Smooth muscle cell (in vitro differentiated cells): ENCODE measurements around the gene SAPCD2. TPM values are rescaled to one million over a fixed set of nuclear protein-coding genes. Genes with fewer than 3 reads are reported as not detected.

ENCODE experiments used
- DNase-seq: peaks from one replicate; lab custom pipeline; 2025; ENCODE audit not compliant: unreplicated experiment; lab: John Stamatoyannopoulos, UW
- H2AFZ ChIP-seq: fragments of 200-600 bp; sonication (generic); 2 replicates; pipeline ENCODE4 v1.6.0; 2016; ENCODE audit warnings: antibody characterized with exemption, low read depth, mild to moderate bottlenecking
- H3F3A ChIP-seq: fragments of 200-600 bp; sonication (generic); 2 replicates; pipeline ENCODE4 v1.6.0; 2017; ENCODE audit warnings: antibody characterized with exemption, low read depth
- H3K27ac ChIP-seq: fragments of 200-600 bp; sonication (generic); 2 replicates; pipeline ENCODE4 v1.5.1; 2016; ENCODE audit warnings: low read depth, mild to moderate bottlenecking
- H3K27me3 ChIP-seq: fragments of 200-600 bp; sonication (generic); 2 replicates; pipeline ENCODE4 v1.6.1; 2016; ENCODE audit warnings: low read depth, mild to moderate bottlenecking
- H3K36me3 ChIP-seq: fragments of 200-600 bp; sonication (generic); 2 replicates; pipeline ENCODE4 v1.5.1; 2016; ENCODE audit warnings: low read depth
- H3K4me1 ChIP-seq: fragments of 200-600 bp; sonication (generic); 2 replicates; pipeline ENCODE4 v1.5.1; 2016; ENCODE audit warnings: low read depth
- H3K4me2 ChIP-seq: fragments of 200-600 bp; sonication (generic); 2 replicates; pipeline ENCODE4 v1.6.0; 2016; ENCODE audit warnings: mild to moderate bottlenecking
- H3K4me3 ChIP-seq: fragments of 200-600 bp; sonication (generic); 2 replicates; pipeline ENCODE4 v1.5.1; 2016; ENCODE audit warnings: mild to moderate bottlenecking
- H3K79me2 ChIP-seq: fragments of 200-600 bp; sonication (generic); 2 replicates; pipeline ENCODE4 v1.6.0; 2016; ENCODE audit warnings: low read depth, mild to moderate bottlenecking
- H3K9ac ChIP-seq: fragments of 200-600 bp; sonication (generic); 2 replicates; pipeline ENCODE4 v1.6.0; 2016; ENCODE audit warnings: low read depth
- H3K9me3 ChIP-seq: fragments of 200-600 bp; sonication (generic); replicated peaks from 2 replicates; pipeline ENCODE4 v1.5.1; 2016; ENCODE audit warnings: low read depth
- H4K20me1 ChIP-seq: fragments of 200-600 bp; sonication (generic); 2 replicates; pipeline ENCODE4 v1.6.0; 2016; ENCODE audit warnings: low read depth
- CTCF ChIP-seq: fragments of 200-600 bp; sonication (generic); IDR thresholded peaks from 2 replicates; pipeline ENCODE4 v1.5.1; 2017; ENCODE audit warnings: borderline replicate concordance, mild to moderate bottlenecking, antibody characterized with exemption; ENCODE audit not compliant: insufficient read depth, poor library complexity, severe bottlenecking
- WGBS: methylation state at CpG from one replicate; pipeline ENCODE4 v1.1.7; 2016; ENCODE audit warnings: low lambda C conversion rate; 5-methylcytosine and 5-hydroxymethylcytosine counted together
- polyA plus RNA-seq: library from polyadenylated mRNA; unstranded; fragments of >200 nt; fragmentation: Nextera tagmentation; extraction: Ambion mirVana; gene quantifications from 2 replicates; pipeline ENCODE4 v1.2.1, GENCODE V29; 2016
- total RNA-seq: library from RNA; depleted of rRNA; stranded (reverse); fragments of >200 nt; gene quantifications from 2 replicates; pipeline ENCODE4 v1.2.3, GENCODE V29; 2014

SAPCD2 gene
- total and polyA plus RNA-seq, 2 experiments from 2014 or later = 1.9 to 3.9 TPM

DNA sequence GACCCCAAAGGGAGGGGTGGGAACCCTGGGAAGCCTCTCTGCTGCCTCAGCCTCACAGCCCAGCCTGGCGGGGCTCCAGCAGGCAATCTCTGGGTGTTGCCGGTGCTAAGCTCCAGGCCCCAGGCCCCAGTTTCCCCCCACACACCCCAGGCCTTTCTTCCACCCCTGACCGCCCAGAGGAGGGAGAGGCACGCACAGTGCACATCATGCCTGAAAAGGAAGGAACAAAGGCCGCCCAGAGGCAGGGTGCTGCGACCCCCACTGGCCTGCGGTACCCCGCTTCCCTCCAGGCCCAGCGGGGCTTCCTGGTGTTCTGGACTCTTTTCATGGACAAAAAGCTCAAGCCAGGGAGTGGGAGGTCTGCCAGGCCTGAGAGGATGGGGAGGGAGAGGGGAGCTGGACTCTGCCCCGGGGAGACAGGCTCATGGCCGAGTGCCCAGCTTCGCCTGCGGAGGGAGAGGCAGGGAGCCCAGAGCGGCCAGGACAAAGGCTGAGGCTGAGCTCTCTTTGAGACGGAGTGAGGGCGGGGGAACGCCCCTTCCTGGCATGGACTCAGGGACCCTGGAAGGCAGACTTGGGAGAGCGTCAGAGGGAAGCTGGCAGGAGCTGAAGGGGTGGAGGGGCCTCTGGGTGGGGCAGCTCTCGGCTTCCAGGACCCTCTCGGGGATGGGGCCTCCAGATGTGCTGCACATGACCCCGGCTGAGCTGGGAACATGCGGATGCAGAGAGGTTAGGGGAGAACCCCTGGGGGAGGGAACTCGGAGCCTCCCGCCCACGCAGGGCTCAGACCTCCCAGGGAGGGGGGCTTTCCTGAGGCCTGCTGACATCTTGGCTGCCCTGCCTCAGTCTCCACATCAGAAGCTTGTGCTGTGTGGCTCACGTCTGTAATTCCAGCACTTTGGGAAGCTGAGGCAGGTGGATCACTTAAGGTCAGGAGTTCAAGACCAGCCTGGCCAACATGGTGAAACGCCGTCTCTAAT is 14.7 kb downstream of the SAPCD2 start:
- H3K27me3 ChIP-seq = peaks cover 43% of the 10 kb centered on the region
- no peak for TF ChIP-seq CTCF
- peaks cover 9% of the 10 kb centered on the region for H3K4me1 ChIP-seq
- no peaks in the 10 kb centered on the region for H3K9me3 ChIP-seq
- H3K79me2 ChIP-seq = no peaks in the 10 kb centered on the region
- no peak for DNase-seq
- H3K36me3 ChIP-seq = no peaks in the 10 kb centered on the region
- WGBS = 84% methylated on average over 27 of the region's 28 CpGs
- no peak overlapping the region for H3K9ac ChIP-seq
- no peak overlapping the region for H3K4me2 ChIP-seq
- no peaks in the 10 kb centered on the region for H4K20me1 ChIP-seq
- no peak overlapping the region for H3K4me3 ChIP-seq
- no peaks in the 10 kb centered on the region for H3F3A ChIP-seq
- H2AFZ ChIP-seq = no peak overlapping the region
- no peak overlapping the region for H3K27ac ChIP-seq

DNA sequence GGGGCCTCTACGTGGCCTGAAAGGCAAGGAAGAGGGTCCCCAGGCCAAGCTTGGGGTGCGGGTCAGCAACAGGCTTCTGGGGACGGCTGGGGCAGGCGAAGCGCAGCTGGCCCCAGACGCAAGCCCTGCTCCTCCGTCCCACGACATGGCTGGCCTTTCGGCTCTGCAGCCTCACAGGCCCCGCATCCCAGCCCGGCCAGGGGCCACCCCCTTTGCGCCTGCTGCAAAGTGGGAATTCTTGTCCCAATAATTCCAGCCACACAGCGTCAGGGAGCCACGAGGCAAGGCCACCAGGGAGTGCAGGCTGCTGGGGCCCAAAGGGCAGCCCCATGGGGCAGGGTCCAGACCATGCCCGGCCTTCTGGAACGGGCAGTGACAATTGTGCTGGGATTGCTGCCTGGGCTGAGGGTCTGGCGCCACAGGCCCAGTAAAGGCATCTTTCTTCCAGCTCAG is 15.4 kb downstream of the SAPCD2 start:
- H2AFZ ChIP-seq = no peak overlapping the region
- no peak for TF ChIP-seq CTCF
- no peaks in the 10 kb centered on the region for H3K79me2 ChIP-seq
- H3K4me2 ChIP-seq = no peak overlapping the region
- no peaks in the 10 kb centered on the region for H3K9me3 ChIP-seq
- WGBS = 88% methylated on average over 10 of the region's 17 CpGs
- no peak overlapping the region for H3K4me3 ChIP-seq
- peaks cover 47% of the 10 kb centered on the region for H3K27me3 ChIP-seq
- no peaks in the 10 kb centered on the region for H3F3A ChIP-seq
- DNase-seq = no peak
- H3K4me1 ChIP-seq = peaks cover 9% of the 10 kb centered on the region
- H4K20me1 ChIP-seq = no peaks in the 10 kb centered on the region
- H3K9ac ChIP-seq = no peak overlapping the region
- H3K36me3 ChIP-seq = no peaks in the 10 kb centered on the region
- H3K27ac ChIP-seq = no peak overlapping the region

- Histone ChIP-seq H3K27ac (no peak within 1 kb of the TSS), H3K36me3 (no peaks in the 10 kb centered on the region), H3K27me3 (peaks cover 54% of the 10 kb centered on the region), H3F3A (no peaks in the 10 kb centered on the region), H3K9me3 (no peaks in the 10 kb centered on the region), H3K4me3 (peak within 1 kb of the TSS; percentile 40), H2AFZ (no peak within 1 kb of the TSS), H3K9ac (no peak within 1 kb of the TSS), H4K20me1 (no peaks in the 10 kb centered on the region), H3K4me1 (peaks cover 9% of the 10 kb centered on the region), H3K79me2 (no peaks in the 10 kb centered on the region), H3K4me2 (peak within 1 kb of the TSS; percentile 83)
- no peak for DNase-seq
- 37% methylated on average over 35 of the region's 90 CpGs for WGBS
- no peak for TF ChIP-seq CTCF
Measured at GRCh38 chr9:137053944-137054931, 16.1 kb downstream of the SAPCD2 start, which contains the start of gene ENTPD2. TSS of gene ENTPD2 (minus strand) at chr9:137054061. CDS start at chr9:137053997, 64 bp downstream.
